GM21423 (cell line): ENCODE measurements around the gene PPIB.
A peak's percentile ranks its signal among the peaks of the same experiment; 100 is the strongest.

ENCODE experiments used
- ATAC-seq: cut with Tn5 transposase; IDR thresholded peaks from one replicate; pipeline ENCODE4 v1.9.1; 2021; ENCODE audit warnings: mild to moderate bottlenecking, moderate library complexity; ENCODE audit not compliant: unreplicated experiment

PPIB gene

GRCh38 chr15:64162869-64163658 lies at the start of gene PPIB:
Gene PPIB, minus strand, starts transcription at chr15:64163022. Its CDS starts 36 bp downstream, at chr15:64162986.
- ATAC-seq = peak; percentile 93

- ATAC-seq = no peak
These were observed 48.9 kb upstream of the PPIB start for GRCh38 chr15:64211696-64212095.

- no peak for ATAC-seq
These were observed 47.5 kb upstream of the PPIB start for GRCh38 chr15:64210371-64210770.

GRCh38 chr15:64209680-64210334 lies 47.0 kb upstream of the PPIB start:
- no peak for ATAC-seq

GRCh38 chr15:64205202-64205601 lies 42.4 kb upstream of the PPIB start:
- ATAC-seq = no peak

GRCh38 chr15:64197425-64197824 lies 34.6 kb upstream of the PPIB start:
- ATAC-seq = no peak

GRCh38 chr15:64193971-64194370 lies 31.1 kb upstream of the PPIB start:
- no peak for ATAC-seq

GRCh38 chr15:64191971-64192830 lies 29.4 kb upstream of the PPIB start:
- ATAC-seq = no peak

- ATAC-seq = no peak
These were observed 24.8 kb upstream of the PPIB start for GRCh38 chr15:64187396-64188191.

GRCh38 chr15:64185146-64185911 lies 22.5 kb upstream of the PPIB start:
- no peak for ATAC-seq

- ATAC-seq = no peak
These were observed 20.1 kb upstream of the PPIB start for GRCh38 chr15:64182859-64183370.

- ATAC-seq = peak; percentile 71
These were observed 17.5 kb upstream of the PPIB start for GRCh38 chr15:64180235-64180824.

GRCh38 chr15:64166102-64166890 lies 3.5 kb upstream of the PPIB start:
- no peak for ATAC-seq

GRCh38 chr15:64164436-64164835 lies 1.6 kb upstream of the PPIB start:
- ATAC-seq = no peak

- ATAC-seq = peak; percentile 2
These were observed 989 bp upstream of the PPIB start for GRCh38 chr15:64163659-64164362.

GRCh38 chr15:64162478-64162868 lies 349 bp downstream of the PPIB start:
- ATAC-seq = peak; percentile 8

GRCh38 chr15:64161688-64162477 lies 939 bp downstream of the PPIB start:
- ATAC-seq = no peak
